AG09319 (cell line): ENCODE results near the gene PSORS1C1.
A peak's percentile ranks its signal among the peaks of the same experiment; 100 is the strongest.
"Not testable (repeated sequence)": the region's sequence is repeated elsewhere in the genome, so short reads cannot be mapped to it uniquely, and the experiment has no call there.

Experiments used
- DNase-seq: peaks from one replicate; pipeline ENCODE4 v3.0.0-alpha.2; 2010; ENCODE audit warnings: low read depth; ENCODE audit errors: extremely low read depth
- TF ChIP-seq, protein P1 (sequence below): IDR thresholded peaks from 2 replicates; pipeline ENCODE4 v1.5.1; 2011; ENCODE audit warnings: low read depth, mild to moderate bottlenecking, inconsistent platforms, low read length, moderate library complexity

The PSORS1C1 gene, protein sequence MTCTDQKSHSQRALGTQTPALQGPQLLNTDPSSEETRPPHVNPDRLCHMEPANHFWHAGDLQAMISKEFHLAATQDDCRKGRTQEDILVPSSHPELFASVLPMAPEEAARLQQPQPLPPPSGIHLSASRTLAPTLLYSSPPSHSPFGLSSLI

DNA sequence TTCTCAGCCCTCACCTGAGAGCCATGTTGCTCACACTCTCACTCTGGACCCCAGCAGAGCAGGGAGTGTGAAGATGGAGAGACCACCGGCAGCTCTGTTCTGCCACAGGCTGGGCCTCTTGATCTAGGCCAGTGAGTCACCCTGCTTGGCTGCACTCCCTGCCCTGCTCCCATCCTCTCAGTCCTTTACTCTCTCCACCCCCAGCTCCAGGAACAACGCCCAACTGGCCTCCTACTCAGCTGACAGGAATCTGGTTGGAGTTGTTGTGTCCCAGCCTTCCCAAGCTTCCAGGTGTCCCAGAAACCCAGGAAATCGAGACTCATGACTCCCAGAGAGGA lies at the start of gene PSORS1C1:
TSS of gene PSORS1C1 (plus strand) at position 260 of the 338 bp plus-strand sequence. CDS start 14,833 bp downstream, outside the sequence.
- peak; percentile 87 for DNase-seq
- TF ChIP-seq, protein P1, sequence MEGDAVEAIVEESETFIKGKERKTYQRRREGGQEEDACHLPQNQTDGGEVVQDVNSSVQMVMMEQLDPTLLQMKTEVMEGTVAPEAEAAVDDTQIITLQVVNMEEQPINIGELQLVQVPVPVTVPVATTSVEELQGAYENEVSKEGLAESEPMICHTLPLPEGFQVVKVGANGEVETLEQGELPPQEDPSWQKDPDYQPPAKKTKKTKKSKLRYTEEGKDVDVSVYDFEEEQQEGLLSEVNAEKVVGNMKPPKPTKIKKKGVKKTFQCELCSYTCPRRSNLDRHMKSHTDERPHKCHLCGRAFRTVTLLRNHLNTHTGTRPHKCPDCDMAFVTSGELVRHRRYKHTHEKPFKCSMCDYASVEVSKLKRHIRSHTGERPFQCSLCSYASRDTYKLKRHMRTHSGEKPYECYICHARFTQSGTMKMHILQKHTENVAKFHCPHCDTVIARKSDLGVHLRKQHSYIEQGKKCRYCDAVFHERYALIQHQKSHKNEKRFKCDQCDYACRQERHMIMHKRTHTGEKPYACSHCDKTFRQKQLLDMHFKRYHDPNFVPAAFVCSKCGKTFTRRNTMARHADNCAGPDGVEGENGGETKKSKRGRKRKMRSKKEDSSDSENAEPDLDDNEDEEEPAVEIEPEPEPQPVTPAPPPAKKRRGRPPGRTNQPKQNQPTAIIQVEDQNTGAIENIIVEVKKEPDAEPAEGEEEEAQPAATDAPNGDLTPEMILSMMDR = no peak

DNA sequence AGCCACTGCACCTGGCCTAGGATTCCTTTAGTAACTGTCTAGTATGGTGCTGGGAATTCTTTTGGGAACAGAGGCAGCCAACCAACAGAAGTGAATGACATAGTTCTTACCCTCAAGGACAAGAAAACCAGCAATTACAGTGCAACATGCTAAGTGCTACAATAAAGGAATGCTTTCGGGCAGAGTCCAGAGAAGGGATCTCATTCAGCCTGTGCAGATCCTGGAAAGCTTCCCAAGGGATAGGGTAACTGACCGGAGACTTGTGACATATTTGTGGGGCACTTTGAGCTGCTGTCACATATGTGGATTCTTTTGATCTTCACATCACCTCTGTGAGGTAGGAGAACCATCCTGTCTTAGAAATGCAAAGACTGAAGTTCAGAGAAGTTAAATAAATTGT lies 49.0 kb upstream of the PSORS1C1 start:
- DNase-seq = no peak
- TF ChIP-seq, protein P1 = no peak

DNA sequence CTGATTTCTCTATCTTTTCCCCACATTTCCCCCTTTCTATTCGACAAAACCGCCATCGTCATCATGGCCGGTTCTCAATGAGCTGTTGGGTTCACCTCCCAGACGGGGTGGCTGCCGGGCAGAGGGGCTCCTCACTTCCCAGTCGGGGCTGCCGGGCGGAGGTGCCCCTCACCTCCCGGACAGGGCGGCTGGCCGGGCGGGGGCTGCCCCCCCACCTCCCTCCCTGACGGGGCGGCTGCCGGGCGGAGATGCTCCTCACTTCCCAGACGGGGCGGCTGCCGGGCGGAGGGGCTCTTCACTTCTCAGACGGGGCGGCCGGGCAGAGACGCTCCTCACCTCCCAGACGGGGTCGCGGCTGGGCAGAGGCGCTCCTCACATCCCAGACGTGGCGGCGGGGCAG lies 47.6 kb upstream of the PSORS1C1 start:
- not testable (repeated sequence) for DNase-seq

DNA sequence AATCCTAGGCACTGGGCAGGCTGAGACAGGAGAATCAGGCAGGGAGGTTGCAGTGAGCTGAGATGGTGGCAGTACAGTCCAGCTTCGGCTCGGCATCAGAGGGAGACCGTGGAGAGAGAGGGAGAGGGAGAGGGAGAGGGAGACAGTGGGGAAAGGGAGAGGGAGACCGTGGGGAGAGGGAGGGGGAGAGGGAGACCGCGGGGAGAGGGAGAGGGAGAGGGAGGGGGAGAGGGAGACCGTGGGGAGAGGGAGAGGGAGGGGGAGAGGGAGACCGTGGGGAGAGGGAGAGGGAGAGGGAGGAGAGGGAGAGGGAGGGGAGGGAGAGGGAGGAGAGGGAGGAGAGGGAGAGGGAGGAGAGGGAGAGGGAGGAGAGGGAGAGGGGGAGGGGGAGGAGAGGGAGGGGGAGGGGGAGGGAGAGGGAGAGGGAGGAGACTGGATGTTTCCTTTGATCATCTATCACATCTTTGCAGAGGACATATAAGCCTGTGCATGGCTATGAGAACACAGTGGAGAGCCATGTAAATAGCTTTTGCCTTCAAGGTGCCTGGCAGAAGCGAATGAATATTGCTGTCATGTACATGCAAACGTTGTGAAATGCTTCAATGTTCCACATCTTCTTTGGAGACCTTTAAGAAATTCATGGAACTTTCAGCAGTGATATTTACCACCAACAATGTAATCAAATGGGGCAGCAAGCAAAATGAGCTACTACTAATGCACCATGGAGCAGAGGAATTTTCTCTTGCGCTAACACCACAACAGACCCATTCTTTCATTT lies 46.5 kb upstream of the PSORS1C1 start:
- DNase-seq = not testable (repeated sequence)

DNA sequence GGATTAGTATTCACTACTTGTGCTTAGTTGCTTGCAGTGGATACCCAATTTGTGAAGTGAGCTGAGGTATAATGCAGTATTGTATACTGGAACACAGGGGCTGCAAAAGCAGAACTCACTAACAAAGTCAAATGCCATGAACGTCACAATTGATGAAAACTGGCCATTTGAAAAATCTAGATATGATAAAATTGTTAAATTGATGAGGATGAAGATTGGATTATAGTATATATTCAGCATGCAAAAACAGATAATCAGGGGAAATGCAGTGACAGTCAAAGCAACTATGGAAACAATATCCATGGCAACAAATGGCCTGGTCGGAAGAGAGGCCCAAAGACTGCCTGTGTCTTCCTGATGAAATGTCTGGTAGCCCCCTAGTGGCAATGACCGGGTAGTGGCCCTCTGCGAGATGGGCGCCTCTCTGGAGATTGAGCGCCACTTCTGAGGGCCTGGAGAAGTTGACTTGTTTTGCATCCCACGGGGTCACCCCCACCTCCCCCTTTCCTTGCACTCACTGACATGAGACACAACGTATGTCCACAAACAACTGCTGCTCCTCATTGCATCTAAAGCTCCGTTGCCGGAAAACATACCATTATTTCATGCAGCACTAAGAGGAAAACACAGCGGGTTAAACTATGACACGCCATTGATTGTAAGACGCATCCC lies 45.8 kb upstream of the PSORS1C1 start:
- DNase-seq = peak; percentile 36
- TF ChIP-seq, protein P1 = peak; percentile 95

DNA sequence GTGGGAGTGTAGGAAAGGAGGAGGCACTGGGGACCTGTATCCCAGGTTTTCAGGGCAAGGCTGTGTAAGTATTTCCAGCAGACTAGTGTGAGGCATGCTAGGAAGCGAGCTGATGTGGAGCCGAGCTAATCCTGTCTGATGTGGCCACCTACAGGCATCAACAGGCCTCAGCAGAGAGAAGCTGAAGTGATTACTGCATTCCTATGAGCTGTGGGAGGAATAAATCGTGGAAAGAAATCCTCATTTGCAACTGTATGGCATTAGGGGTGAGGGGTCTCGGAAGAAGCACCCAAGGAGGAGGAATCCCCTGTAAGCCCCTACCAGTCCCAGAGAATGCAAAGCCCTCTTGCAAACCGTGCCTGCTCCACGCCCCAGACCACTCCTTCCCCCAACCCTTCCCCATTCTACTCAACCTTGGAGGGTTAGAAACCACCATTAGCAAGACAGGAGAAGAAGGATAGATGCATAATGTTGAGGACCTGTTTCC lies 43.8 kb upstream of the PSORS1C1 start:
- DNase-seq = peak; percentile 48
- TF ChIP-seq, protein P1 = peak; percentile 75

DNA sequence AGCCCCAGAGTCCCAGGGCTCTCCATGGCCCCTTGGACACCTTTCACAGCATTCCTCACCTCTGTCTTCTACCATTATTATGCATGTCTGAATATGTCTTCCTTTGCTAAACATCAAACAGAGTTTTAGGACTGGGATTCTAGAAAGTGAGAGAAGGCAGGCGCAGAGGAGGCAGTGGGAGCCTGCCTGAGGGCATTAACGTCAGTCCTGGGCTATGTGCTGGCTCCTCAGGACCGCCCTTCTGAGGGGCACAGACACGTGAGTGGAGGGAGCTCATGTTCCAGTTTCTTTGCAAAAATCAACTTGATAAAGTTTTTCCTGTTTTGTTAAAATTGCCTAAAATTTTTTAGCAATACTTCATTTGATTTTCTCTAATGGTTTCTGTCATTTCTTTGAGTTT lies 40.2 kb upstream of the PSORS1C1 start:
- TF ChIP-seq, protein P1 = no peak
- no peak for DNase-seq

DNA sequence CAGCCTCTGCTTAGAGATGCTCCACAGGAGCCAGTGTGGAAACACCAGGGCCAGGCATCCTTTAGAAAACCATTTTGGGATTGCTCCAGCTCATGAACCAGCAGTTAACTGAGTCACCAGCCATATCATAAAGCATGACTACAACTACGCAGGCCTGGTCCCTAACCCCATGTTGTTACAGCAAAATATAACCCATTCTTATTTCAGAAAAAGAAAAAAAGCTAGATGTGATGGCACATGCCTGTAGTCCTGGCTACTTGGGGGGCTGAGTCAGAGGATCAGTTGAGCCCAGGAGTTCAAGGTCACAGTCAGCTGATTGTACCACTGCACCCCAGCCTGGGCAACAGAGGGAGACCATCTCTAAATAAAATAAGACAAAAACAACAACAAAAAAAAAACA lies 39.1 kb upstream of the PSORS1C1 start:
- TF ChIP-seq, protein P1 = no peak
- no peak for DNase-seq
